Subcutaneous preadipocyte (primary cell): ENCODE data around the gene HSD3B1. TPM values are rescaled to one million over a fixed set of nuclear protein-coding genes. Genes with fewer than 3 reads are reported as not detected.

ENCODE experiments used
- total RNA-seq: library from RNA; depleted of rRNA; stranded (reverse); fragments of >200 nt; gene quantifications from 2 replicates; pipeline ENCODE4 v1.2.3, GENCODE V29; 2012

HSD3B1 gene
- not detected in 2 replicates for total RNA-seq

GRCh38 chr1:119506941-119507340 lies at the start of gene HSD3B1:
HSD3B1 (plus strand) TSS chr1:119507210; CDS start chr1:119507477, 267 bp downstream.

Other genes starting within 250 kb of the HSD3B1 start
- gene HAO2, start 138.4 kb upstream of the HSD3B1 start, total RNA-seq: not detected in 2 replicates
- not detected in 2 replicates for gene HSD3B2, start 92.1 kb upstream of the HSD3B1 start, total RNA-seq
- gene ZNF697, start 141.1 kb downstream of the HSD3B1 start, total RNA-seq: 12.9 and 19.4 TPM in 2 replicates
- gene PHGDH, start 204.7 kb downstream of the HSD3B1 start, total RNA-seq: 64.7 and 72.8 TPM in 2 replicates